A549 (cell line): ENCODE data around the gene TMEM51. TPM values are rescaled to one million over a fixed set of nuclear protein-coding genes. Genes with fewer than 3 reads are reported as not detected.

Experiments used
- ATAC-seq, 2 experiments: fragments of 200-7000 bp in 1 of 2; fragments of >200 bp in 1 of 2; cut with Nextera tagmentation in 1 of 2; cut with Tn5 transposase in 1 of 2; 3 replicates each; pipeline versions ENCODE4 v1.8.0 to v1.9.1; 2018 to 2020; ENCODE audit warnings: mild to moderate bottlenecking in 1 of 2, moderate library complexity in 1 of 2
- CTCF ChIA-PET: fragments of 300-600 bp; sonication (Branson Sonifier 250); formaldehyde crosslinking; extraction: SDS; loops from one replicate; lab custom pipeline; 2021; ENCODE audit warnings: antibody characterized with exemption, inconsistent platforms; lab: Yijun Ruan, JAX
- POLR2A ChIA-PET: fragments of 350-600 bp; formaldehyde crosslinking; extraction: SDS; loops from one replicate; lab custom pipeline; 2021; ENCODE audit warnings: antibody characterized with exemption, inconsistent platforms; lab: Yijun Ruan, JAX
- DNase-seq, 2 experiments: peaks; one replicate each; pipeline versions ENCODE4 v3.0.0 to v3.0.0-alpha.2; 2011 to 2016; ENCODE audit warnings: low read depth in 1 of 2, low spot score in 1 of 2
- FAIRE-seq: peaks from 2 replicates; lab custom pipeline; 2011; peaks lifted over from hg19 to GRCh38; lab: Jason Lieb, UNC
- H3K27ac ChIP-seq, 2 experiments: fragments of >200 bp; sonication (Bioruptor Twin); formaldehyde crosslinking; 3 replicates each; pipeline ENCODE4 v1.5.1; 2016 to 2017
- H3K4me1 ChIP-seq: fragments of >200 bp; sonication (Bioruptor Twin); formaldehyde crosslinking; 3 replicates; pipeline ENCODE4 v1.6.1; 2016
- H3K4me2 ChIP-seq: fragments of >200 bp; sonication (Bioruptor Twin); formaldehyde crosslinking; 3 replicates; pipeline ENCODE4 v1.6.1; 2016
- H3K4me3 ChIP-seq: fragments of >200 bp; sonication (Bioruptor Twin); formaldehyde crosslinking; 3 replicates; pipeline ENCODE4 v1.5.1; 2016
- H3K9me3 ChIP-seq: fragments of >200 bp; sonication (Bioruptor Twin); formaldehyde crosslinking; 3 replicates; pipeline ENCODE4 v1.6.1; 2016
- CBX2 ChIP-seq: fragments of 200-600 bp; sonication (generic); IDR thresholded peaks from 2 replicates; pipeline ENCODE4 v1.6.1; 2016; ENCODE audit warnings: low read depth, mild to moderate bottlenecking, borderline replicate concordance
- CBX8 ChIP-seq: fragments of 200-600 bp; sonication (generic); IDR thresholded peaks from 2 replicates; pipeline ENCODE4 v1.6.1; 2016
- EHF ChIP-seq: fragments of 250-450 bp; sonication (Bioruptor Pico); IDR thresholded peaks from 2 replicates; pipeline ENCODE4 v1.5.0; 2020; ENCODE audit warnings: mild to moderate bottlenecking
- EHMT2 ChIP-seq: fragments of 200-600 bp; sonication (generic); IDR thresholded peaks from 2 replicates; pipeline ENCODE4 v1.6.1; 2016; ENCODE audit warnings: antibody characterized with exemption, low read depth, mild to moderate bottlenecking, moderate library complexity
- EP300 ChIP-seq, 2 experiments: fragments of >200 bp; sonication (Bioruptor Twin); formaldehyde crosslinking; IDR thresholded peaks; 2 replicates in 1 of 2; 3 replicates in 1 of 2; pipeline ENCODE4 v1.6.1; 2016 to 2017
- ESRRA ChIP-seq: fragments of 150-350 bp; IDR thresholded peaks from 2 replicates; pipeline ENCODE4 v1.6.1; 2014; ENCODE audit warnings: mild to moderate bottlenecking, low read length, borderline replicate concordance
- GATA3 ChIP-seq: IDR thresholded peaks from 2 replicates; pipeline ENCODE4 v1.6.1; 2012; ENCODE audit warnings: borderline replicate concordance
- HDAC2 ChIP-seq: fragments of 200-600 bp; sonication (generic); IDR thresholded peaks from 2 replicates; pipeline ENCODE4 v1.6.1; 2016
- HEYL ChIP-seq: fragments of 250-450 bp; sonication (Bioruptor Pico); IDR thresholded peaks from 2 replicates; pipeline ENCODE4 v1.8.0; 2021; ENCODE audit warnings: mild to moderate bottlenecking, moderate library complexity
- HOXB13 ChIP-seq: fragments of 250-450 bp; sonication (Bioruptor Pico); IDR thresholded peaks from 2 replicates; pipeline ENCODE4 v1.5.0; 2020; ENCODE audit warnings: low read depth, mild to moderate bottlenecking, moderate library complexity
- JUNB ChIP-seq: fragments of >200 bp; sonication (Bioruptor Twin); formaldehyde crosslinking; IDR thresholded peaks from 2 replicates; pipeline ENCODE4 v1.6.1; 2016
- KDM1A ChIP-seq: fragments of 200-600 bp; sonication (generic); IDR thresholded peaks from 2 replicates; pipeline ENCODE4 v1.6.1; 2016; ENCODE audit warnings: low read depth, mild to moderate bottlenecking
- NPAS2 ChIP-seq: fragments of 250-450 bp; sonication (Bioruptor Pico); IDR thresholded peaks from 2 replicates; pipeline ENCODE4 v1.8.0; 2022; ENCODE audit warnings: mild to moderate bottlenecking, moderate library complexity, borderline replicate concordance
- PHF8 ChIP-seq: fragments of 200-600 bp; sonication (generic); IDR thresholded peaks from 2 replicates; pipeline ENCODE4 v1.6.1; 2016; ENCODE audit warnings: low read depth, mild to moderate bottlenecking, antibody characterized with exemption, moderate library complexity, borderline replicate concordance
- POLR2A ChIP-seq: IDR thresholded peaks from 2 replicates; pipeline ENCODE4 v1.6.1; 2012; ENCODE audit warnings: mild to moderate bottlenecking, low read length
- POLR2AphosphoS2 ChIP-seq: conservative IDR thresholded peaks from 2 replicates; pipeline ENCODE4 v1.6.1; 2012; ENCODE audit warnings: low read length, improper control_type of control experiment, inconsistent platforms
- RAD21 ChIP-seq, 2 experiments: fragments of >200 bp in 1 of 2; sonication (Bioruptor Twin) in 1 of 2; formaldehyde crosslinking in 1 of 2; IDR thresholded peaks in 1 of 2; conservative IDR thresholded peaks in 1 of 2; 2 replicates in 1 of 2; 3 replicates in 1 of 2; pipeline ENCODE4 v1.6.1; 2012 to 2018; ENCODE audit warnings: inconsistent platforms in 1 of 2
- RCOR1 ChIP-seq: fragments of 150-350 bp; IDR thresholded peaks from 2 replicates; pipeline ENCODE4 v1.6.1; 2014; ENCODE audit warnings: antibody characterized with exemption, low read length, low read depth
- RFX5 ChIP-seq: fragments of 450-650 bp; IDR thresholded peaks from 2 replicates; pipeline ENCODE4 v1.7.1; 2014; ENCODE audit warnings: antibody characterized with exemption, mild to moderate bottlenecking, moderate library complexity
- RNF2 ChIP-seq: fragments of 200-600 bp; sonication (generic); IDR thresholded peaks from 2 replicates; pipeline ENCODE4 v1.6.1; 2016; ENCODE audit warnings: low read depth, mild to moderate bottlenecking, antibody characterized with exemption, moderate library complexity, borderline replicate concordance
- TP53 ChIP-seq: fragments of 250-450 bp; sonication (Bioruptor Pico); IDR thresholded peaks from 2 replicates; pipeline ENCODE4 v1.5.0; 2021; ENCODE audit warnings: mild to moderate bottlenecking, moderate library complexity
- ZFP36 ChIP-seq: fragments of 450-650 bp; IDR thresholded peaks from 2 replicates; pipeline ENCODE4 v1.6.1; 2014; ENCODE audit warnings: borderline replicate concordance; ENCODE audit not compliant: partially characterized antibody
- WGBS: methylation state at CpG from one replicate; pipeline ENCODE4 v1.1.6; 2017; ENCODE audit errors: missing lambda C conversion rate; 5-methylcytosine and 5-hydroxymethylcytosine counted together
- polyA plus RNA-seq, 4 experiments: library from polyadenylated mRNA; depleted of rRNA in 3 of 4; stranded (reverse); fragments of >200 nt; fragmentation: RNase III in 1 of 4; extraction: RNeasy Plus Mini Kit Qiagen cat#74134 plus additional on column Dnase treatment in 1 of 4; gene quantifications; 2 replicates in 3 of 4; 3 replicates in 1 of 4; pipeline ENCODE4 v1.2.3, GENCODE V29; 2011 to 2017
- TF ChIP-seq, protein P1 (sequence below): fragments of >200 bp; sonication (Bioruptor Twin); formaldehyde crosslinking; IDR thresholded peaks from 3 replicates; pipeline ENCODE4 v1.6.1; 2016
- TF ChIP-seq, protein P2 (sequence below): fragments of 200-600 bp; sonication (generic); IDR thresholded peaks from 2 replicates; pipeline ENCODE4 v1.6.1; 2016; ENCODE audit warnings: antibody characterized with exemption, mild to moderate bottlenecking, moderate library complexity
- TF ChIP-seq, protein P3 (sequence below): IDR thresholded peaks from 2 replicates; pipeline ENCODE4 v1.6.1; 2012
- TF ChIP-seq, protein P4 (sequence below): fragments of >200 bp; sonication (Bioruptor Twin); formaldehyde crosslinking; IDR thresholded peaks from 2 replicates; pipeline ENCODE4 v1.6.1; 2016
- TF ChIP-seq, protein P5 (sequence below): fragments of 150-350 bp; IDR thresholded peaks from 2 replicates; pipeline ENCODE4 v1.6.1; 2014; ENCODE audit warnings: low read depth, mild to moderate bottlenecking, low read length
- TF ChIP-seq, protein P6 (sequence below): fragments of 250-450 bp; sonication (Bioruptor Pico); IDR thresholded peaks from 2 replicates; pipeline ENCODE4 v1.5.0; 2020; ENCODE audit warnings: low read depth, mild to moderate bottlenecking, moderate library complexity
- TF ChIP-seq, protein P7 (sequence below): fragments of 250-450 bp; sonication (Bioruptor Pico); IDR thresholded peaks from 2 replicates; pipeline ENCODE4 v1.5.0; 2021; ENCODE audit warnings: mild to moderate bottlenecking, moderate library complexity, borderline replicate concordance

Gene TMEM51
- polyA plus RNA-seq, 2 of the 4 experiments (the other 2 are of a cell fraction): 20.0 to 22.8 TPM

DNA sequence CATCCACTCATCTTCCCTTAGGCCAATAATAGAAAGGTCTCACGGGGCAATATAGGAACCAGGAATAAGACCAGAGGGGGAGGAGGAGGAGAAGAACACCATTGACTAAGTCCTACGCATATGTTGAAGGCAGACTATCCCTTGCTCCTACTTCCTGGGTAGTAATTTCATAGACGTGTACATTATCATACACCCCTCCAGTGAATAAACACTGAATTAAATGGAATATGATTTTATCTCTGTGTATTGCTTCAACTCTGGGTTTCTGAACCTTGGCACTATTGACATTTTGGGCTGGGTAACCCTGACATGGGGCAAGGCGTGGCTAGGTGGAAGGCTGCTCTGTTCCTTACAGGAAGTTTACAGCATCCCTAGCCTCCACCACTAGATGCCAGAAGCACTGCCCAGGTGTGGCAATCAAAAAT is 76.2 kb downstream of the TMEM51 start:
- no peak for DNase-seq
- FAIRE-seq: no peak

DNA sequence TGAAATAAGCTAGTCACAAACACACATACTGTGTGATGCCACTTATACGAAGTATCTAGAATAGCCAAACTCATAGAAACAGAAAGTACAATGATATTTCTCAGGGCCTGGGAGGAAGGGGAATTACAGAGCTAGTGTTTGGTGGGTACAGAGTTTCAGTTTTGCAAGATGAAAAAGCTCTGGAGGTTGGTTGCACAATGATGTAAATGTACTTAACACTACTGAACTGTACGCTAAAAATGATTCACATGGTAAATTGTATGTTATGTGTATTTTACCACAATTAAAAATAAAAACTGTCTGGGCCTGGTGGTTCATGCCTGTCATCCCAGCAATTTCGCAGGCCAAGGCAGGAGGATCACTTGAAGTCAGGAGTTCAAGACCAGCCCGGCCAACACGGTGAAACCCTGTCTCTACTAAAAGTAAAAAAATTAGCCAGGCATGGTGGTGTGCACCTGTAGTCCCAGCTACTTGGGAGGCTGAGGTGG is 78.2 kb downstream of the TMEM51 start:
- H3K4me2 ChIP-seq: no peak overlapping the region
- no peak for ATAC-seq
- H3K9me3 ChIP-seq: no peaks in the 10 kb centered on the region
- no peak overlapping the region for H3K4me3 ChIP-seq
- no peaks in the 10 kb centered on the region for H3K4me1 ChIP-seq
- no peak for FAIRE-seq
- WGBS: 95% methylated on average over 5 of the region's 5 CpGs
- TF ChIP-seq HEYL (no peak), POLR2AphosphoS2 (no peak), JUNB (no peak), RNF2 (no peak), EP300 (IDR thresholded peaks at IDR 0.05) (no peak), RFX5 (no peak), PHF8 (no peak), POLR2A (no peak), RCOR1 (no peak), HDAC2 (no peak), ZFP36 (no peak), RAD21 (conservative IDR thresholded peaks at IDR 0.05 in 1 of 2, IDR thresholded peaks at IDR 0.05 in 1 of 2) (no peak), KDM1A (no peak), EHF (CRISPR knock-in tag) (no peak)
- TF ChIP-seq, protein P1, sequence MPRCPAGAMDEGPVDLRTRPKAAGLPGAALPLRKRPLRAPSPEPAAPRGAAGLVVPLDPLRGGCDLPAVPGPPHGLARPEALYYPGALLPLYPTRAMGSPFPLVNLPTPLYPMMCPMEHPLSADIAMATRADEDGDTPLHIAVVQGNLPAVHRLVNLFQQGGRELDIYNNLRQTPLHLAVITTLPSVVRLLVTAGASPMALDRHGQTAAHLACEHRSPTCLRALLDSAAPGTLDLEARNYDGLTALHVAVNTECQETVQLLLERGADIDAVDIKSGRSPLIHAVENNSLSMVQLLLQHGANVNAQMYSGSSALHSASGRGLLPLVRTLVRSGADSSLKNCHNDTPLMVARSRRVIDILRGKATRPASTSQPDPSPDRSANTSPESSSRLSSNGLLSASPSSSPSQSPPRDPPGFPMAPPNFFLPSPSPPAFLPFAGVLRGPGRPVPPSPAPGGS: no peak
- TF ChIP-seq, protein P2, sequence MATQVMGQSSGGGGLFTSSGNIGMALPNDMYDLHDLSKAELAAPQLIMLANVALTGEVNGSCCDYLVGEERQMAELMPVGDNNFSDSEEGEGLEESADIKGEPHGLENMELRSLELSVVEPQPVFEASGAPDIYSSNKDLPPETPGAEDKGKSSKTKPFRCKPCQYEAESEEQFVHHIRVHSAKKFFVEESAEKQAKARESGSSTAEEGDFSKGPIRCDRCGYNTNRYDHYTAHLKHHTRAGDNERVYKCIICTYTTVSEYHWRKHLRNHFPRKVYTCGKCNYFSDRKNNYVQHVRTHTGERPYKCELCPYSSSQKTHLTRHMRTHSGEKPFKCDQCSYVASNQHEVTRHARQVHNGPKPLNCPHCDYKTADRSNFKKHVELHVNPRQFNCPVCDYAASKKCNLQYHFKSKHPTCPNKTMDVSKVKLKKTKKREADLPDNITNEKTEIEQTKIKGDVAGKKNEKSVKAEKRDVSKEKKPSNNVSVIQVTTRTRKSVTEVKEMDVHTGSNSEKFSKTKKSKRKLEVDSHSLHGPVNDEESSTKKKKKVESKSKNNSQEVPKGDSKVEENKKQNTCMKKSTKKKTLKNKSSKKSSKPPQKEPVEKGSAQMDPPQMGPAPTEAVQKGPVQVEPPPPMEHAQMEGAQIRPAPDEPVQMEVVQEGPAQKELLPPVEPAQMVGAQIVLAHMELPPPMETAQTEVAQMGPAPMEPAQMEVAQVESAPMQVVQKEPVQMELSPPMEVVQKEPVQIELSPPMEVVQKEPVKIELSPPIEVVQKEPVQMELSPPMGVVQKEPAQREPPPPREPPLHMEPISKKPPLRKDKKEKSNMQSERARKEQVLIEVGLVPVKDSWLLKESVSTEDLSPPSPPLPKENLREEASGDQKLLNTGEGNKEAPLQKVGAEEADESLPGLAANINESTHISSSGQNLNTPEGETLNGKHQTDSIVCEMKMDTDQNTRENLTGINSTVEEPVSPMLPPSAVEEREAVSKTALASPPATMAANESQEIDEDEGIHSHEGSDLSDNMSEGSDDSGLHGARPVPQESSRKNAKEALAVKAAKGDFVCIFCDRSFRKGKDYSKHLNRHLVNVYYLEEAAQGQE: no peak
- TF ChIP-seq, protein P3, sequence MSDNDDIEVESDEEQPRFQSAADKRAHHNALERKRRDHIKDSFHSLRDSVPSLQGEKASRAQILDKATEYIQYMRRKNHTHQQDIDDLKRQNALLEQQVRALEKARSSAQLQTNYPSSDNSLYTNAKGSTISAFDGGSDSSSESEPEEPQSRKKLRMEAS: no peak
- TF ChIP-seq, protein P4, sequence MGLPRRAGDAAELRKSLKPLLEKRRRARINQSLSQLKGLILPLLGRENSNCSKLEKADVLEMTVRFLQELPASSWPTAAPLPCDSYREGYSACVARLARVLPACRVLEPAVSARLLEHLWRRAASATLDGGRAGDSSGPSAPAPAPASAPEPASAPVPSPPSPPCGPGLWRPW: no peak
- TF ChIP-seq, protein P5, sequence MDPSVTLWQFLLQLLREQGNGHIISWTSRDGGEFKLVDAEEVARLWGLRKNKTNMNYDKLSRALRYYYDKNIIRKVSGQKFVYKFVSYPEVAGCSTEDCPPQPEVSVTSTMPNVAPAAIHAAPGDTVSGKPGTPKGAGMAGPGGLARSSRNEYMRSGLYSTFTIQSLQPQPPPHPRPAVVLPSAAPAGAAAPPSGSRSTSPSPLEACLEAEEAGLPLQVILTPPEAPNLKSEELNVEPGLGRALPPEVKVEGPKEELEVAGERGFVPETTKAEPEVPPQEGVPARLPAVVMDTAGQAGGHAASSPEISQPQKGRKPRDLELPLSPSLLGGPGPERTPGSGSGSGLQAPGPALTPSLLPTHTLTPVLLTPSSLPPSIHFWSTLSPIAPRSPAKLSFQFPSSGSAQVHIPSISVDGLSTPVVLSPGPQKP: no peak
- POLR2A ChIA-PET: no interaction called here
- H3K27ac ChIP-seq: no peak overlapping the region
- CTCF ChIA-PET: interaction anchor here (1.5 kb wide), 1 partner anchor 11 kb away, joined by 3 read pairs; no protein-coding TSS in a partner anchor
- no peak for DNase-seq

More for the DNA sequence above, 76.2 kb downstream of the TMEM51 start:
- Histone ChIP-seq H3K4me1 (0 out of 3 replicates have a peak, but pooled peaks cover 2% of the 10 kb centered on the region), H3K27ac (no peak overlapping the region), H3K4me2 (no peak overlapping the region), H3K4me3 (no peak overlapping the region), H3K9me3 (no peaks in the 10 kb centered on the region)
- TF ChIP-seq HEYL: no peak
- TF ChIP-seq EP300 (IDR thresholded peaks at IDR 0.05): no peak
- TF ChIP-seq TP53 (CRISPR knock-in tag): no peak
- TF ChIP-seq CBX2: no peak
- no peak for TF ChIP-seq NPAS2
- TF ChIP-seq HOXB13 (CRISPR knock-in tag): no peak
- no peak for TF ChIP-seq CBX8
- TF ChIP-seq EHMT2: no peak
- TF ChIP-seq GATA3: no peak
- TF ChIP-seq, protein P6, sequence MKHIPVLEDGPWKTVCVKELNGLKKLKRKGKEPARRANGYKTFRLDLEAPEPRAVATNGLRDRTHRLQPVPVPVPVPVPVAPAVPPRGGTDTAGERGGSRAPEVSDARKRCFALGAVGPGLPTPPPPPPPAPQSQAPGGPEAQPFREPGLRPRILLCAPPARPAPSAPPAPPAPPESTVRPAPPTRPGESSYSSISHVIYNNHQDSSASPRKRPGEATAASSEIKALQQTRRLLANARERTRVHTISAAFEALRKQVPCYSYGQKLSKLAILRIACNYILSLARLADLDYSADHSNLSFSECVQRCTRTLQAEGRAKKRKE (CRISPR knock-in tag): no peak
- TF ChIP-seq, protein P7, sequence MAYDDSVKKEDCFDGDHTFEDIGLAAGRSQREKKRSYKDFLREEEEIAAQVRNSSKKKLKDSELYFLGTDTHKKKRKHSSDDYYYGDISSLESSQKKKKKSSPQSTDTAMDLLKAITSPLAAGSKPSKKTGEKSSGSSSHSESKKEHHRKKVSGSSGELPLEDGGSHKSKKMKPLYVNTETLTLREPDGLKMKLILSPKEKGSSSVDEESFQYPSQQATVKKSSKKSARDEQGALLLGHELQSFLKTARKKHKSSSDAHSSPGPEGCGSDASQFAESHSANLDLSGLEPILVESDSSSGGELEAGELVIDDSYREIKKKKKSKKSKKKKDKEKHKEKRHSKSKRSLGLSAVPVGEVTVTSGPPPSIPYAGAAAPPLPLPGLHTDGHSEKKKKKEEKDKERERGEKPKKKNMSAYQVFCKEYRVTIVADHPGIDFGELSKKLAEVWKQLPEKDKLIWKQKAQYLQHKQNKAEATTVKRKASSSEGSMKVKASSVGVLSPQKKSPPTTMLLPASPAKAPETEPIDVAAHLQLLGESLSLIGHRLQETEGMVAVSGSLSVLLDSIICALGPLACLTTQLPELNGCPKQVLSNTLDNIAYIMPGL (CRISPR knock-in tag): no peak
- TF ChIP-seq ESRRA: no peak
- TF ChIP-seq RAD21 (conservative IDR thresholded peaks at IDR 0.05 in 1 of 2, IDR thresholded peaks at IDR 0.05 in 1 of 2): no peak
- peak in 1 of 2 experiments; percentile 31; a peak in 2 of 6 replicates for ATAC-seq
- ChIA-PET CTCF (interaction anchor here (0.7 to 1.2 kb wide), 3 partner anchors 9 to 77 kb away, joined by 3 to 5 read pairs (median 4); no protein-coding TSS in a partner anchor), POLR2A (no interaction called here)
- 46% methylated on average over 4 of the region's 4 CpGs for WGBS
